H1 (cell line): ENCODE measurements around the gene NDST4. TPM values are rescaled to one million over a fixed set of nuclear protein-coding genes. Genes with fewer than 3 reads are reported as not detected.

ENCODE experiments used
- CTCF ChIA-PET: fragments of 300-600 bp; sonication (Branson Sonifier 250); formaldehyde crosslinking; loops from one replicate; lab custom pipeline; 2021; ENCODE audit not compliant: partially characterized antibody; lab: Charles Lee
- POLR2A ChIA-PET: fragments of 300-600 bp; sonication (Branson Sonifier 250); formaldehyde crosslinking; loops from one replicate; lab custom pipeline; 2021; ENCODE audit warnings: inconsistent platforms; ENCODE audit not compliant: partially characterized antibody; lab: Charles Lee
- DNase-seq, 2 experiments: peaks; one replicate each; pipeline versions ENCODE4 v3.0.0 to v3.0.0-alpha.2; 2010 to 2022; ENCODE audit warnings: low spot score in 2 of 2, low read depth in 1 of 2, mixed read lengths in 1 of 2
- FAIRE-seq: peaks from 2 replicates; lab custom pipeline; 2011; peaks lifted over from hg19 to GRCh38; lab: Jason Lieb, UNC
- H2AFZ ChIP-seq: 2 replicates; pipeline ENCODE4 v1.8.1; 2012; ENCODE audit warnings: low read length, inconsistent platforms
- H2AK5ac ChIP-seq: 2 replicates; pipeline ENCODE4 v1.6.1; 2013; ENCODE audit warnings: low read depth, low read length
- H2BK120ac ChIP-seq: replicated peaks from 2 replicates; pipeline ENCODE3; 2013; ENCODE audit warnings: low read depth, low read length, inconsistent platforms
- H2BK12ac ChIP-seq: 2 replicates; pipeline ENCODE4 v1.6.1; 2013; ENCODE audit warnings: low read depth, low read length
- H2BK15ac ChIP-seq: 2 replicates; pipeline ENCODE4 v1.6.1; 2013; ENCODE audit warnings: low read length
- H2BK20ac ChIP-seq: 2 replicates; pipeline ENCODE4 v1.6.1; 2013; ENCODE audit warnings: low read length
- H2BK5ac ChIP-seq: 2 replicates; pipeline ENCODE4 v1.6.1; 2013; ENCODE audit warnings: low read depth, low read length
- H3K14ac ChIP-seq: 2 replicates; pipeline ENCODE4 v1.6.1; 2013; ENCODE audit warnings: inconsistent platforms; ENCODE audit not compliant: insufficient read length
- H3K18ac ChIP-seq: 2 replicates; pipeline ENCODE4 v1.6.1; 2013; ENCODE audit warnings: low read length; ENCODE audit errors: extremely low read depth
- H3K23ac ChIP-seq: 2 replicates; pipeline ENCODE4 v1.6.1; 2013; ENCODE audit warnings: inconsistent platforms; ENCODE audit not compliant: insufficient read length
- H3K23me2 ChIP-seq: 2 replicates; pipeline ENCODE4 v1.6.1; 2013; ENCODE audit warnings: low read depth, low read length
- H3K27ac ChIP-seq: 2 replicates; pipeline ENCODE4 v1.6.1; 2011; ENCODE audit warnings: low read depth, low read length, inconsistent platforms
- H3K27me3 ChIP-seq, 4 experiments: replicated peaks in 1 of 4; 1 replicate in 1 of 4; 2 replicates in 3 of 4; pipeline versions ENCODE4 v1.6.1 to v1.8.1; 2011 to 2013; ENCODE audit warnings: low read length in 3 of 4, mild to moderate bottlenecking in 3 of 4, inconsistent platforms in 2 of 4, mixed read lengths in 2 of 4, moderate library complexity in 1 of 4; ENCODE audit not compliant: control insufficient read depth in 3 of 4, insufficient read depth in 3 of 4; ENCODE audit errors: extremely low read depth in 1 of 4
- H3K36me3 ChIP-seq, 4 experiments: 2 replicates each; pipeline versions ENCODE4 v1.6.1 to v1.8.1; 2011 to 2013; ENCODE audit warnings: mild to moderate bottlenecking in 4 of 4, low read length in 3 of 4, moderate library complexity in 2 of 4, control low read depth in 1 of 4, inconsistent platforms in 1 of 4; ENCODE audit not compliant: insufficient read depth in 4 of 4, control insufficient read depth in 2 of 4
- H3K4ac ChIP-seq: replicated peaks from 2 replicates; pipeline ENCODE3; 2013; ENCODE audit warnings: low read length, low read depth, mixed read lengths, inconsistent platforms; ENCODE audit not compliant: insufficient read length
- H3K4me1 ChIP-seq, 4 experiments: replicated peaks in 1 of 4; 1 replicate in 1 of 4; 2 replicates in 3 of 4; pipeline versions ENCODE4 v1.6.1 to v1.8.1; 2011 to 2013; ENCODE audit warnings: low read length in 3 of 4, inconsistent platforms in 2 of 4, mixed read lengths in 1 of 4; ENCODE audit not compliant: insufficient read depth in 4 of 4, control insufficient read depth in 3 of 4
- H3K4me2 ChIP-seq, 2 experiments: 2 replicates each; pipeline versions ENCODE4 v1.6.1 to v1.8.1; 2011 to 2013; ENCODE audit warnings: low read depth in 2 of 2, low read length in 2 of 2, control low read depth in 1 of 2, inconsistent platforms in 1 of 2, mild to moderate bottlenecking in 1 of 2; ENCODE audit not compliant: insufficient read depth in 1 of 2
- H3K4me3 ChIP-seq, 4 experiments: fragments of 200-600, 300-600 bp in 1 of 4; sonication (generic), shearing (Covaris generic), sonication (Bioruptor Twin) in 1 of 4; 2 replicates each; pipeline versions ENCODE4 v1.5.1 to v1.8.1; 2011 to 2016; ENCODE audit warnings: low read length in 4 of 4, low read depth in 3 of 4, control low read depth in 2 of 4, inconsistent platforms in 2 of 4, mild to moderate bottlenecking in 2 of 4, mixed read lengths in 1 of 4, moderate library complexity in 1 of 4; ENCODE audit not compliant: insufficient read depth in 2 of 4; ENCODE audit errors: extremely low read depth in 1 of 4
- H3K56ac ChIP-seq: replicated peaks from 2 replicates; pipeline ENCODE3; 2013; ENCODE audit warnings: low read depth, mild to moderate bottlenecking, mixed read lengths, low read length, inconsistent platforms; ENCODE audit not compliant: insufficient read length
- H3K79me1 ChIP-seq: 2 replicates; pipeline ENCODE4 v1.6.1; 2013; ENCODE audit warnings: low read depth, low read length, control low read depth
- H3K79me2 ChIP-seq, 2 experiments: 2 replicates each; pipeline versions ENCODE4 v1.6.1 to v1.8.1; 2012 to 2013; ENCODE audit warnings: low read length in 2 of 2, mild to moderate bottlenecking in 2 of 2, inconsistent platforms in 1 of 2; ENCODE audit not compliant: insufficient read depth in 2 of 2, control insufficient read depth in 1 of 2
- H3K9ac ChIP-seq, 4 experiments: replicated peaks in 1 of 4; 1 replicate in 1 of 4; 2 replicates in 3 of 4; pipeline versions ENCODE4 v1.6.1 to v1.8.1; 2011 to 2013; ENCODE audit warnings: low read depth in 3 of 4, low read length in 3 of 4, control low read depth in 2 of 4, mild to moderate bottlenecking in 2 of 4, moderate library complexity in 2 of 4, inconsistent platforms in 1 of 4; ENCODE audit errors: extremely low read depth in 1 of 4
- H3K9me3 ChIP-seq, 2 experiments: 2 replicates each; pipeline versions ENCODE4 v1.6.1 to v1.8.1; 2012 to 2013; ENCODE audit warnings: mild to moderate bottlenecking in 2 of 2, moderate library complexity in 2 of 2, control low read depth in 1 of 2, inconsistent platforms in 1 of 2, low read depth in 1 of 2, low read length in 1 of 2, mixed read lengths in 1 of 2; ENCODE audit not compliant: insufficient read depth in 2 of 2
- H4K20me1 ChIP-seq, 2 experiments: replicated peaks in 1 of 2; 2 replicates each; pipeline versions ENCODE3 to v1.8.1; 2011 to 2013; ENCODE audit warnings: inconsistent platforms in 2 of 2, low read length in 2 of 2, mild to moderate bottlenecking in 1 of 2; ENCODE audit not compliant: insufficient read depth in 2 of 2, control insufficient read depth in 1 of 2
- H4K5ac ChIP-seq: 2 replicates; pipeline ENCODE4 v1.6.1; 2013; ENCODE audit warnings: low read length, low read depth, mixed read lengths, inconsistent platforms; ENCODE audit not compliant: insufficient read length
- H4K8ac ChIP-seq: 2 replicates; pipeline ENCODE4 v1.8.0; 2013; ENCODE audit warnings: mild to moderate bottlenecking, moderate library complexity, low read length, inconsistent platforms; ENCODE audit not compliant: insufficient read depth; ENCODE audit errors: extremely low read depth
- H4K91ac ChIP-seq: replicated peaks from 2 replicates; pipeline ENCODE3; 2013; ENCODE audit warnings: low read length, mixed read lengths, inconsistent platforms; ENCODE audit not compliant: insufficient read length
- BRCA1 ChIP-seq: IDR thresholded peaks from 2 replicates; pipeline ENCODE4 v1.6.1; 2012; ENCODE audit warnings: low read depth, low read length, improper control_type of control experiment
- JUN ChIP-seq: IDR thresholded peaks from 2 replicates; pipeline ENCODE4 v1.6.1; 2011; ENCODE audit warnings: low read depth, mild to moderate bottlenecking, improper control_type of control experiment, low read length
- SIN3A ChIP-seq, 2 experiments: IDR thresholded peaks in 1 of 2; conservative IDR thresholded peaks in 1 of 2; 2 replicates each; pipeline ENCODE4 v1.6.1; 2011 to 2012; ENCODE audit warnings: low read length in 2 of 2, improper control_type of control experiment in 1 of 2, low read depth in 1 of 2, mild to moderate bottlenecking in 1 of 2
- SUZ12 ChIP-seq: fragments of 200-600 bp; sonication (generic); IDR thresholded peaks from 2 replicates; pipeline ENCODE4 v1.6.1; 2012; ENCODE audit warnings: mild to moderate bottlenecking, inconsistent platforms, low read length, moderate library complexity, mixed read lengths
- polyA plus RNA-seq, 7 experiments: library from polyadenylated mRNA; depleted of rRNA in 3 of 7; stranded (reverse) in 5 of 7; unstranded in 2 of 7; fragments of >200 nt in 5 of 7; fragments of 200-250 nt in 2 of 7; gene quantifications; 1 replicate in 5 of 7; 2 replicates in 1 of 7; 4 replicates in 1 of 7; pipeline versions ENCODE4 v1.2.1 to v1.2.3, GENCODE V29; 2011 to 2013; ENCODE audit warnings: missing spikeins in 2 of 7, mixed read lengths in 2 of 7
- total RNA-seq: library from RNA; stranded (reverse); fragmentation: NEBNext Ultra II Directional; extraction: Animal tissue kit (Norgen Biotek cat#: 25700); gene quantifications from 2 replicates; pipeline ENCODE4 v1.2.1, GENCODE V29; 2021

Gene NDST4
- total and polyA plus RNA-seq, 2 of the 8 experiments (the other 6 are each of a cell fraction or from before 2014, with no cell fraction given): 0.02 TPM; not detected in 1

DNA sequence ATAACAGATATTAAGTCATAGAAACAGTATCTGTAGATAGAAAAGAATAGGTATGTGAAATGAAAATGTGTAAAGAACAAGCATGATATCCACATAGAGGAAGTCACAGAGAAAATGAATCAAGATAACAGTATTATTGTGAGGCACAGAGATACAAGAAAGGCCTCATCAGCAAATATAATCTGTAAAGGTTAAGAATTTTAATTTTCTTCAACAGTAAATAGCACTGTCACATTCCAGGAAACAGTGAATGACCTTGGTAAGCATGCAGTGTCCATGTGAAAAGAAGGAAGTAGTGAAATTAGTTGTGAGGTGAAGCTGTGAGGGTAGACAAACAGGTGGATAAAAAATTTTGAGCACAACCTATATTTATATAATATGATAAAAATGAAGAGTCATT lies 39.5 kb upstream of the NDST4 start:
- ChIA-PET POLR2A (no interaction called here), CTCF (no interaction called here)
- Histone ChIP-seq H2BK20ac (no peak overlapping the region), H3K79me2 (no peaks in the 10 kb centered on the region), H2AK5ac (no peak overlapping the region), H3K14ac (no peak overlapping the region), H4K20me1 (no peaks in the 10 kb centered on the region), H3K9ac (no peak overlapping the region), H2AFZ (no peak overlapping the region), H2BK5ac (no peak overlapping the region), H3K27ac (no peak overlapping the region), H3K4me1 (no peaks in the 10 kb centered on the region), H3K79me1 (no peaks in the 10 kb centered on the region), H4K91ac (no peak overlapping the region), H3K23me2 (no peaks in the 10 kb centered on the region), H3K4ac (no peak overlapping the region), H3K4me2 (no peak overlapping the region), H3K56ac (no peak overlapping the region), H4K5ac (no peak overlapping the region), H3K23ac (no peak overlapping the region), H3K18ac (no peak overlapping the region), H2BK15ac (no peak overlapping the region), H3K36me3 (no peaks in the 10 kb centered on the region), H4K8ac (no peak overlapping the region), H3K4me3 (no peak overlapping the region), H2BK12ac (no peak overlapping the region), H3K9me3 (no peaks in the 10 kb centered on the region), H2BK120ac (no peak overlapping the region), H3K27me3 (no peaks in the 10 kb centered on the region)
- TF ChIP-seq BRCA1 (no peak), SIN3A (conservative IDR thresholded peaks at IDR 0.05 in 1 of 2, IDR thresholded peaks at IDR 0.05 in 1 of 2; ENCODE audit: low read depth in 1 of 2, low read length in 2 of 2) (no peak), JUN (no peak), SUZ12 (no peak)
- DNase-seq (no peak), FAIRE-seq (no peak)
